Stimulated activated effector memory CD8-positive, alpha-beta T cell treated with anti-CD3 and anti-CD28 coated beads, Interleukin-12 subunit alpha, Interleukin-12 subunit beta, amount 100 ng/mL, for 72 hours (primary cell): ENCODE data around the gene NFATC2.

Source experiments
- ATAC-seq: fragments of 150-1000 bp; cut with Tn5 transposase; 2 replicates; pipeline ENCODE4 v1.10.0; 2021
- DNase-seq, 2 donors: peaks; one replicate each; pipeline ENCODE4 v3.0.0; 2021 to 2022; ENCODE audit warnings: low spot score in 2 of 2
- H3K27ac Mint-ChIP-seq: one replicate; pipeline ENCODE4 v1.8.0; 2022; ENCODE audit warnings: mild to moderate bottlenecking, mixed read lengths
- H3K36me3 Mint-ChIP-seq: one replicate; pipeline ENCODE4 v1.8.0; 2022; ENCODE audit warnings: mild to moderate bottlenecking, mixed read lengths
- H3K4me1 Mint-ChIP-seq: one replicate; pipeline ENCODE4 v1.8.0; 2022; ENCODE audit warnings: mixed read lengths
- H3K4me3 Mint-ChIP-seq: one replicate; pipeline ENCODE4 v1.8.0; 2022; ENCODE audit warnings: mild to moderate bottlenecking, mixed read lengths
- H3K9me3 Mint-ChIP-seq: one replicate; pipeline ENCODE4 v1.8.0; 2022; ENCODE audit warnings: mixed read lengths

Gene NFATC2

GRCh38 chr20:51457533-51457932 is 85.0 kb downstream of the NFATC2 start:
- ATAC-seq (no peak), DNase-seq (no peak)
- Mint-ChIP-seq H3K4me1 (peaks cover 25% of the 10 kb centered on the region), H3K36me3 (peaks cover 92% of the 10 kb centered on the region), H3K27ac (peak overlapping the region; percentile 82), H3K9me3 (no peaks in the 10 kb centered on the region), H3K4me3 (no peak overlapping the region)

GRCh38 chr20:51456511-51457509 is 85.7 kb downstream of the NFATC2 start:
- Mint-ChIP-seq H3K36me3 (peaks cover 88% of the 10 kb centered on the region), H3K9me3 (no peaks in the 10 kb centered on the region), H3K27ac (peak overlapping the region; percentile 82), H3K4me3 (no peak overlapping the region), H3K4me1 (peaks cover 31% of the 10 kb centered on the region)
- ATAC-seq (no peak), DNase-seq (no peak)

- Mint-ChIP-seq H3K36me3 (peaks cover 80% of the 10 kb centered on the region), H3K4me3 (no peak overlapping the region), H3K27ac (no peak overlapping the region), H3K4me1 (peaks cover 37% of the 10 kb centered on the region), H3K9me3 (no peaks in the 10 kb centered on the region)
- ATAC-seq (no peak), DNase-seq (no peak)
Measured at GRCh38 chr20:51454250-51454865, 88.2 kb downstream of the NFATC2 start.

- H3K4me3 Mint-ChIP-seq = no peak overlapping the region
Measured at GRCh38 chr20:51452734-51453365, 89.7 kb downstream of the NFATC2 start.

GRCh38 chr20:51452091-51452613 is 90.4 kb downstream of the NFATC2 start:
- H3K9me3 Mint-ChIP-seq = no peaks in the 10 kb centered on the region
- peak overlapping the region; percentile 72 for H3K27ac Mint-ChIP-seq
- H3K4me3 Mint-ChIP-seq = no peak overlapping the region

More at GRCh38 chr20:51452734-51453365, 89.7 kb downstream of the NFATC2 start:
- Mint-ChIP-seq H3K27ac (peak overlapping the region; percentile 72), H3K4me1 (peaks cover 37% of the 10 kb centered on the region), H3K9me3 (no peaks in the 10 kb centered on the region), H3K36me3 (peaks cover 80% of the 10 kb centered on the region)
- ATAC-seq (no peak), DNase-seq (no peak)

GRCh38 chr20:51451484-51451883 is 91.0 kb downstream of the NFATC2 start:
- DNase-seq = no peak
- H3K27ac Mint-ChIP-seq = peak overlapping the region; percentile 56
- H3K4me3 Mint-ChIP-seq = no peak overlapping the region
- H3K4me1 Mint-ChIP-seq = peaks cover 34% of the 10 kb centered on the region
- no peaks in the 10 kb centered on the region for H3K9me3 Mint-ChIP-seq
- no peak for ATAC-seq
- peaks cover 80% of the 10 kb centered on the region for H3K36me3 Mint-ChIP-seq

More at GRCh38 chr20:51452091-51452613, 90.4 kb downstream of the NFATC2 start:
- Mint-ChIP-seq H3K4me1 (peaks cover 35% of the 10 kb centered on the region), H3K36me3 (peaks cover 80% of the 10 kb centered on the region)
- DNase-seq (no peak), ATAC-seq (no peak)

GRCh38 chr20:51450984-51451383 is 91.5 kb downstream of the NFATC2 start:
- Mint-ChIP-seq H3K36me3 (peaks cover 83% of the 10 kb centered on the region), H3K4me1 (peaks cover 38% of the 10 kb centered on the region), H3K9me3 (no peaks in the 10 kb centered on the region), H3K4me3 (no peak overlapping the region), H3K27ac (peak overlapping the region; percentile 56)
- DNase-seq = no peak
- no peak for ATAC-seq

- DNase-seq (no peak), ATAC-seq (no peak)
- H3K4me3 Mint-ChIP-seq = no peak overlapping the region
- no peaks in the 10 kb centered on the region for H3K9me3 Mint-ChIP-seq
- peaks cover 43% of the 10 kb centered on the region for H3K4me1 Mint-ChIP-seq
- no peak overlapping the region for H3K27ac Mint-ChIP-seq
- peaks cover 86% of the 10 kb centered on the region for H3K36me3 Mint-ChIP-seq
Measured at GRCh38 chr20:51450221-51450712, 92.3 kb downstream of the NFATC2 start.

- Mint-ChIP-seq H3K27ac (no peak overlapping the region), H3K36me3 (peaks cover 86% of the 10 kb centered on the region)
- no peak for ATAC-seq
Measured at GRCh38 chr20:51449498-51450220, 92.9 kb downstream of the NFATC2 start.

GRCh38 chr20:51447765-51448148 is 94.8 kb downstream of the NFATC2 start:
- Mint-ChIP-seq H3K4me3 (no peak overlapping the region), H3K36me3 (peaks cover 86% of the 10 kb centered on the region), H3K4me1 (peaks cover 61% of the 10 kb centered on the region), H3K27ac (no peak overlapping the region), H3K9me3 (no peaks in the 10 kb centered on the region)
- no peak for DNase-seq
- no peak for ATAC-seq

More at GRCh38 chr20:51449498-51450220, 92.9 kb downstream of the NFATC2 start:
- Mint-ChIP-seq H3K4me3 (no peak overlapping the region), H3K9me3 (no peaks in the 10 kb centered on the region), H3K4me1 (peaks cover 49% of the 10 kb centered on the region)
- no peak for DNase-seq

GRCh38 chr20:51447097-51447764 is 95.3 kb downstream of the NFATC2 start:
- H3K36me3 Mint-ChIP-seq = peaks cover 86% of the 10 kb centered on the region
- H3K27ac Mint-ChIP-seq = no peak overlapping the region
- no peak overlapping the region for H3K4me3 Mint-ChIP-seq
- DNase-seq (no peak), ATAC-seq (no peak)
- no peaks in the 10 kb centered on the region for H3K9me3 Mint-ChIP-seq
- peaks cover 57% of the 10 kb centered on the region for H3K4me1 Mint-ChIP-seq

GRCh38 chr20:51446656-51447055 is 95.9 kb downstream of the NFATC2 start:
- Mint-ChIP-seq H3K4me3 (no peak overlapping the region), H3K4me1 (peaks cover 54% of the 10 kb centered on the region), H3K36me3 (peaks cover 92% of the 10 kb centered on the region), H3K9me3 (no peaks in the 10 kb centered on the region), H3K27ac (peak overlapping the region; percentile 23)
- no peak for DNase-seq
- ATAC-seq = no peak

- H3K36me3 Mint-ChIP-seq = peaks cover 96% of the 10 kb centered on the region
- H3K4me3 Mint-ChIP-seq = no peak overlapping the region
- peak overlapping the region; percentile 23 for H3K27ac Mint-ChIP-seq
- no peaks in the 10 kb centered on the region for H3K9me3 Mint-ChIP-seq
- DNase-seq (no peak), ATAC-seq (no peak)
- H3K4me1 Mint-ChIP-seq = peaks cover 54% of the 10 kb centered on the region
Measured at GRCh38 chr20:51446230-51446629, 96.3 kb downstream of the NFATC2 start.

- Mint-ChIP-seq H3K27ac (peak overlapping the region; percentile 77), H3K9me3 (no peaks in the 10 kb centered on the region), H3K36me3 (peaks cover 98% of the 10 kb centered on the region), H3K4me1 (peaks cover 59% of the 10 kb centered on the region), H3K4me3 (no peak overlapping the region)
- no peak for ATAC-seq
- no peak for DNase-seq
Measured at GRCh38 chr20:51445591-51445990, 96.9 kb downstream of the NFATC2 start.
